ENCODE measurements around the gene RENBP.

The RENBP gene

GRCh38 chrX:153888344-153888743 is 56.1 kb downstream of the RENBP start:
- DNase-seq (ENCODE audit: low read depth) = no peak

GRCh38 chrX:153887385-153887784 is 57.1 kb downstream of the RENBP start:
- no peak for DNase-seq (ENCODE audit: low read depth)

GRCh38 chrX:153886915-153887314 is 57.5 kb downstream of the RENBP start:
- DNase-seq (ENCODE audit: low read depth) = no peak

- no peak for DNase-seq (ENCODE audit: low read depth)
Observed at GRCh38 chrX:153885968-153886903, 58.2 kb downstream of the RENBP start, which contains the start of gene L1CAM. Gene L1CAM, minus strand, starts transcription at chrX:153886173. Its CDS starts 10,337 bp downstream, at chrX:153875836.
